ENCODE data around the gene MACO1.

The MACO1 gene

DNA sequence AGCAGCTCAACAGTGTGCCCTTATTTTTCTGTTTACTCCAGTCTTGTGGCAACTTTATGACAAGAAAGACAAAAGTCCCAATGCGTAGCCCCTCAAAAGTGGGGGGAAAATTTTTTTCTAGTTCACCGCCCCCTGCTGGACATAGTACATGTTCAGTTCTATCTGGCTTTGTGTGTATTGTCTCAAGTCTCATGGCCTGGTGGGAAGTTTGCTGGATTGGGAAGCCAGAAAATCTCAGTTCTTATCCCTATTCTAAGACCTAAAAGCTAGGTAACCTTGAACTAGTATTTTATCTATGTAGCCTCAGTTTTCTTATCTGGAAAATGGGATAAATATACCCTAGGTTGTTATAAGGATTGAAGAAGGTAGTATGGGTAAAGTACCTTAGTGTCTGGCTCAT is 56.9 kb downstream of the MACO1 start:
- peak in 1 of 2 donors; percentile 25 for DNase-seq (ENCODE audit: low read depth in 2 of 2)

- no peak for DNase-seq (ENCODE audit: low read depth in 2 of 2)
Measured at GRCh38 chr1:25492323-25492722, 61.6 kb downstream of the MACO1 start.

- no peak for DNase-seq (ENCODE audit: low read depth in 2 of 2)
Measured at GRCh38 chr1:25494952-25495351, 64.3 kb downstream of the MACO1 start.

GRCh38 chr1:25500694-25501093 is 70.0 kb downstream of the MACO1 start:
- no peak for DNase-seq (ENCODE audit: low read depth in 2 of 2)

DNA sequence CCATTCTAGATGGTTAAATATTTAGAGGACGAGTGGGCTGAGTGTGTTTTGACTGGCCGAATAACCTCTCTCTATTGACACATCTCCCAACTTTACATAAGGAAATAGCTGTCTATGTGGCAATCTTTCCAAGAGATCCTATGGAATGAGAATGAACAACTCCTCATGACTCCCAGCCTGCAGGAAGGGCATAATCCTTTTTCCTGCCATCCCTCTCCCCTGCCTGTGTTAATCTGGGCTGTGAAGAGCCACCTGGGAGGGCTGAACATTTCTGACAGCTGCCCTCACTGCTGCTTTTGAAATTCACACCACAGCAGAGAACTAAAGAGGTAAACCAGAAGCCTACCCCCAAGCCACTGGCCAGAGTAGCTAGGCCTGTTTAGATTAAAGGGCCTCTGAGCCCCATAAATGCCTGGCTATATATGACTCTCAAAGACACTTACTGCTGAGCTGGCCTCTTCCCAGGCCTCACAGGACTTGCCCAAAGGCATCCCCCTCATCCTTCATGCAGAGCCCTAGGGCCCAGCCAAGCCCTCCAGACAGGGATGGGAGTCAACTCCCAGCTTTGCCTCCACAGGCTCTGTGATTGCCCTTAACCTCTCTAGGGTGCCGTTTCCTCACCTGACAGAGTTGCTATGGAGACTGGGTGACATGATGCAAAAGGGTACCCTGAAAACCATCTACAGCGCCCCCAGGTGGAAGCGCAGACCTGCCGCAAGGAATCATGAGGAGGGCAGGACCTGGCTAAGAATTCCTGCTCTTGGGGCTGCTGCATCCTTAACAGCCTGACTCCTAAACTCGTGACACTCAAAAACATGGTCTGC is 70.8 kb downstream of the MACO1 start:
- no peak for DNase-seq (ENCODE audit: low read depth in 2 of 2)

GRCh38 chr1:25502957-25503356 is 72.3 kb downstream of the MACO1 start:
- DNase-seq (ENCODE audit: low read depth in 2 of 2) = no peak

GRCh38 chr1:25503551-25504426 is 73.1 kb downstream of the MACO1 start:
- peak; percentile 58 to 60 for DNase-seq (ENCODE audit: low read depth in 2 of 2)

DNA sequence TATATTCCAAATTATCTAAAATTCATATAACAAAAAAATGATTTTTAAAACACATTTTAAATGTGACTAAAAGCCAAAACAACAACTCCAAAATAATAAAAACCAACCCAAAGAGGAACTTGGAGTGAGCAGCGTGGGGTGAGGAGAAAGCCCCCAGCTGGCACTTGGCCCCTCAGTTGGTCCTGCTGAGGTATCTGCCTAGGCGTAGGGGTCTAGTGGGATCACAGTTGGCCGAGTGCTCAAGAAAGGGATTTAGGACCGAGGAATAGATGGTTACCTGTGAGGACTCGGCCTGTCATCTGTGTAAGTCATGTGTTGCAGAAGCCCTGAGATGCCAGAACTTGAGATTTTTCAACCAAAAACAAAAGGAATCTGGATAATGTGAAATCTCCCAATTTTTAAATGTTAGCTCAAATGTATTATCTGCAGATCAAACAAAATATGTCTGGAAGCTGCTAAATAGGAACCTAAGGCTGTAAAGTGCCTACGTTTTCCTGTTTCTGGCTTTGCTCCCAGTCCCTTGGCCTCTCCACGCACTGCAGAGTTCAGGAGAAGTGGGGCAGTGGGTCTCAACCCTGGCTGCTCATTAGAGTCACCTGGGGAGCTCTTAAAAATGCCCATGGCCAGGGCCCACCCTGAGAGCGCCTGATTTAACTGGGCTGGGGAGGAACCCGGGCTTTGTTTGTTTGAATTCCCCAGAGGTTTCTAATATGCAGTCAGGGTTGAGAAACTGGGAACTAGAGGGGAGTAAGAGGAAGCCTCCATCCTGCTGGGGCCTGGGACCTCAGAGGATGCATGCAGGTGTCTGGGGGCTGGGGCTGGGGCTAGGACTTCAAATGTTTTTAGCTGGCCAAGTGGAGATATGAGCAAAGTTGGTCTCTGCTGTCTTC is 74.3 kb downstream of the MACO1 start:
- DNase-seq (ENCODE audit: low read depth in 2 of 2) = no peak

DNA sequence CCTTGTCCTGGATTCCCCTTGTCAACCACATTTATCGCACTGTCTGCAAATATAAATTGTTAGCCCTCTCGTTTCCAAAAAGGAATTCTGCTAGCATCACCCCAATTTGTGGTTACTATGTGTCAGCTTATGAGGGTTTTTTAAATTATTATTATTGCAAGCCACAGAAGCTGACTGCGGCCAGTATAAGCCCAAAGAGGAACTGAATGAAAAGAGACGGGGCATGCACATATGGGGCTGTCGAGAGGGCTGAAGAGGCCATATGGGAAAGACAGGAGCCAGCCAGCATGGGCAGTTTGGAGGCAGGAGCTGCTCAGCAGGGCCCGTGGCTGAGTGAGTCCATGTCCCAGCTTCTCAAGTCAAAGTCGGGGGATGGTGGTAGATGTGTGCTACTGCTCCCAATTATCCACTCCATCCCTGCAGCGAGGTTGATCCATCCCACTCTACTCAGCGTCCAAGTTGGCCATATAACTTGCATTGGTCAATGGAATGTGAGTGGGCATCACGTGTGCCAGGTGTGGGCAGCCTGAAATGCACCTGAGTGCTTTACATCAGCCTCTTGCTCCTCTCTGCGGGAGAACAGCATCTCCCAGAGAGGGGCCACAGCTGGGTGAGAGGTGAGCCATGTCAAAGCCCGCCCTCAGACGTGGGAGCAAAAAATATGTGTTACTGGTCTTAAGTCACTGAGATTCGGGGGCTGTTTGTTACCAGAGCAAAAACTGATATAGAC is 75.1 kb downstream of the MACO1 start:
- no peak for DNase-seq (ENCODE audit: low read depth in 2 of 2)

DNA sequence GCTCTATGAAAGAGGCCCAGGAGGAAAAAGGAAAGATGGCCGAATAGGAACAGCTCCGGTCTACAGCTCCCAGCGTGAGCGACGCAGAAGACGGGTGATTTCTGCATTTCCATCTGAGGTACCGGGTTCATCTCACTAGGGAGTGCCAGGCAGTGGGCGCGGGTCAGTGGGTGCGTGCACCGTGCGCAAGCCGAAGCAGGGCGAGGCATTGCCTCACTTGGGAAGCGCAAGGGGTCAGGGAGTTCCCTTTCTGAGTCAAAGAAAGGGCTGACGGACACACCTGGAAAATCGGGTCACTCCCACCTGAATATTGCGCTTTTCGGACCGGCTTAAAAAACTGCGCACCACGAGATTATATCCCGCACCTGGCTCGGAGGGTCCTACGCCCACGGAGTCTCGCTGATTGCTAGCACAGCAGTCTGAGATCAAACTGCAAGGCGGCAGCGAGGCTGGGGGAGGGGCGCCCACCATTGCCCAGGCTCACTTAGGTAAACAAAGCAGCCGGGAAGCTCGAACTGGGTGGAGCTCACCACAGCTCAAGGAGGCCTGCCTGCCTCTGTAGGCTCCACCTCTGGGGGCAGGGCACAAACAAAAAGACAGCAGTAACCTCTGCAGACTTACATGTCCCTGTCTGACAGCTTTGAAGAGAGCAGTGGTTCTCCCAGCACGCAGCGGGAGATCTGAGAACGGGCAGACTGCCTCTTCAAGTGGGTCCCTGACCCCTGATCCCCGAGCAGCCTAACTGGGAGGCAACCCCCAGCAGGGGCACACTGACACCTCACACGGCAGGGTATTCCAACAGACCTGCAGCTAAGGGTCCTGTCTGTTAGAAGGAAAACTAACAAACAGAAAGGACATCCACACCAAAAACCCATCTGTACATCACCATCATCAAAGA is 76.1 kb downstream of the MACO1 start:
- peak in 1 of 2 donors; percentile 15 for DNase-seq (ENCODE audit: low read depth in 2 of 2)

DNA sequence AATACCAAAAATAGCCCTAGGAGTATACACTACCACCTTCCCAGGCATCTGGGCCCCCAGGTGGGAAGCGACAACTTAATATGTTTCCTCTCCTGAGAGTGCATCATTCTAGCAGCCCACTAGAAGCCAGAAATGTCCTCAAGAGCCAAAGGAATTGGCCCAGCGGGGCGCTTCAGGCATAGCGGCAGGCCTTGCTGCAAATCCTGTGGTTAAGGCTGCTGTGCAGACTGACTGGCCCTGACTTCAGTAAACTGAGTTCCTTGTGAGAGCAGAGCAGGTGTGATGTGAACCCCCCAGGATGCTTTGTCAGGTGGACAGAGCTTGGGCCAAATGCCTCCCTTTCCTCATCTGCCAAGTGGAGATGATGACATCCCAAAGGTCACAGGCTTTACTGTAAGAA is 83.0 kb downstream of the MACO1 start:
- no peak for DNase-seq (ENCODE audit: low read depth in 2 of 2)

DNA sequence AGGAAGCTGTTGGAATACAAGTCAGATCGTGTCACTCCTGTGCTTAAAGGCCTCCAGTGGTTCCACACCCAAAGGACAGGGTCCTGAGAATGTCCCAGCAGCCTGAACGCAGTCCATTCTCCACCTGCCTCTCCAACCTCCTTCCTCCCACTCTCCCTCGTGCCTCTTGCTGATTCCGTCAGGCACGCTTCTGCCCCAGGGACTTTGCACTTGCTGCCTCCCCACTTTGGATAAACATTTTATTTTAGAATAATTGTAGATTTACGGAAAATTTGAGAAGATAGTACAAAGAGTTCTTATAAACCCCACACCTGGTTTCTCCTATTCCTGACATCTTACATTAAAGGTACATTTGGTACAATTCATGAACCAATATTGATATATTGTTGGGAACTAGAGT is 84.3 kb downstream of the MACO1 start:
- no peak for DNase-seq (ENCODE audit: low read depth in 2 of 2)

GRCh38 chr1:25516686-25517085 is 86.0 kb downstream of the MACO1 start:
- no peak for DNase-seq (ENCODE audit: low read depth in 2 of 2)

DNA sequence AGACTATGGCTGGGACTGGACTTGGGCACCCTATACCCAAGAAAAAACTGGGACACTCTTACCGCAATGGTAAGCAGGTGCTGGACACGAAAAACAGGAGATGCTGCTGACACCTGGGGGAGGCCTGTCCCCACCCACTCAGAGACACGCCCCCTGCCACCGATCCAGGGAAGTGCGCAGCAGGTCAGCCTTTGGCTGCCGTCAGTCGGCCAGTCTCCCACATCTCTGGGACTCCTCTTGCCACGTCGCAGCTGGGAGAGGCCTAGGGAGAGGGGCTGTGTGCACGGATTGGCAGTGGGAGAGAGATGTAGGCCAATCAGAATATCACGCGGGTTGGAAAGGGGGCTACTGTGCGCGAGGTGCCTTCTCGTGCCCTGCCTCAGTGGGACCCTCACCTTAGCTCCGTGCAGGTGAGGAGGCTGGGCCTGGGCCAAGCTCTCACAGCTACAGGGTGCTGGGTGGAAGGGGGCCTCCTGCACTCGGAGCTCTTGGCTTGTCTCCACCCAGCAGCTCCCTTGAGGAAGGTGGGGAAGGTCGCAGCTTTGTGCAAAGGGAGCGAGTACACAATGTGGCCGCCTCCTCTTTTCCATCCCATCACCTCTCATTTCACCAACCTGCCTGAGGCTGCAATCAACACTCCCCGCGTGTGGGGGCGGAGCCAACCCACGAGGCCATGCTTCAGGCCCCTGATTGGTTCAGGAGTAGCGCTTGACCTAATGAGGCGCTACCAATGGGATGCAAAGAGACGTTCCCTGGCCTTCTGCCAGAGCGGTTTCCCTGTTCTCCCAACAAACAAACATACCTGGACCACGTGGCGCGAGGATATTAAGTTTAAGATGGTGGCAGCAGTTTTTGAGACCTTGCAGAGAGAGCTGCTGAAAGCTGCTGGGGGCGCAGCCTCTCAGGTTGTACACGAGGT is 87.0 kb downstream of the MACO1 start:
- no peak for DNase-seq (ENCODE audit: low read depth in 2 of 2)

DNA sequence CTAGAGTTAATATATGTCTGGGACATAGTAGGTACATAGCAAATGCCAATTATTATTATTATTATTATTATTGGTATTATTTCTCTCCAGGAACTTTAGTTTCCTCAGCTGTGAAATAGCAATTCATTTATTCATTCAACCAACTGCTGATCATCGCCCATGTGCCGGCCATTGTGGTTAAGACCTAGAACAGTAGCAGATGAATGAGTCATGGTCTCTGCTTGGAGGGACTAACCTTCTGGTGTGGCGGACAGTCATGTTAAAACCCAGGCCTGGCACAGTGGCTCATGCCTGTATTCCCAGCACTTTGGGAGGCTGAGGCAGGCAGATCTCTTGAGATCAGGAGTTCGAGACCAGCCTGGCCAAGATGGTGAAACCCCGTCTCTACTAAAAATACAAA is 88.9 kb downstream of the MACO1 start:
- no peak for DNase-seq (ENCODE audit: low read depth in 2 of 2)

DNA sequence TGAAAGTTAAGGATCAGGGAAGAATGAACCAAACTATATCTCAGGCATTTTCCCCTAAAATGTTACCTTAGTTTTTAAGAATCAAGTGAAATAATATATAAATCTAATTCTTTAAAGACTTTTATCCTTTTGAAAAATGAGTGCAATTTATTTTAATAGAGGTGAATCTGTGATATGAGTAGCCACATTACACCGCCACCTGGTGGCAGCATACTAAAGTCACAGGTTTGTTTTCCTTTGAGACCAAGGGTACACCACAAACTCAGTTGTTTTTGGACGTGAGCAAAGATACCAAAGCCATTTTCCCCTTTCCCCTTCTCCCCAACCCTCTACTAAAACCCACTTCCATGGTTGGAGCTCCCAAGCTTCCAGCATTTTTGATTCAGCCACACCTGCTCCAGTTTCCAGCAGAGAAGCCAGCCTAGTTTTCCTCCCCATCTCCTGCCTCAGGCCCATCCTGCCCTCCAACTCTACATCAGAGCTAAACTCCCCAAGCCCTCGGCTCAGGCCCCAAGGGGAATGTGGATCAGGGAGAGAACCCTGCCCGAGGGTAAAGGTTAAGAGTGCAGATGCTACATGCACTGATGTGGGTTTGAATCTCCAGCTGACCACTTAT is 89.9 kb downstream of the MACO1 start:
- peak; percentile 62 to 63 for DNase-seq (ENCODE audit: low read depth in 2 of 2)

- no peak for DNase-seq (ENCODE audit: low read depth in 2 of 2)
Measured at GRCh38 chr1:25522031-25522655, 91.4 kb downstream of the MACO1 start.

GRCh38 chr1:25523542-25523941 is 92.8 kb downstream of the MACO1 start:
- DNase-seq (ENCODE audit: low read depth in 2 of 2) = no peak
